Transverse colon (tissue), 3 donors: ENCODE results near the gene OGFR.

Experiments
- EP300 ChIP-seq: sonication (generic); formaldehyde crosslinking; IDR thresholded peaks from one replicate; pipeline ENCODE4 v1.6.1; 2017; ENCODE audit warnings: antibody characterized with exemption, low read depth
- POLR2A ChIP-seq: fragments of 450-650 bp; IDR thresholded peaks from one replicate; pipeline ENCODE4 v1.6.1; 2016; ENCODE audit warnings: antibody characterized with exemption, mild to moderate bottlenecking, moderate library complexity
- TF ChIP-seq, protein P1 (sequence below), 5 experiments: fragments of 200-600 bp in 3 of 5; fragments of 450-650 bp in 2 of 5; sonication (generic) in 3 of 5; IDR thresholded peaks; 1 replicate in 2 of 5; 2 replicates in 3 of 5; pipeline ENCODE4 v1.5.1; 2016 to 2017; ENCODE audit warnings: antibody characterized with exemption in 5 of 5, inconsistent platforms in 3 of 5, mild to moderate bottlenecking in 2 of 5, moderate library complexity in 1 of 5

DNA sequence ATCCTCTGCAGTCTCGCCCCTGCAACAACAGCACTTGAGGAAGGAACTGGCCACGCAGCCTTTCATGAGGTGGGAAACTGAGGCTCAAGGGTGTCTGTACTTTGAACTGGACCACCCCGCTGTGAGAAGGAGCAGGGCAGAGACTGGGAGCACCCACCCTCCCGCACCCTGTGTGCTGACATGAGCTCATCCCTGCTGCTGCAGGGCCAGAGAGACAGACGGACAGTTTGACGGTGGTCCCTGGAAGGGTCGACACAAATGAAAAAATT lies 25.3 kb upstream of the OGFR start:
- TF ChIP-seq POLR2A (no peak), EP300 (no peak)
- TF ChIP-seq, protein P1, sequence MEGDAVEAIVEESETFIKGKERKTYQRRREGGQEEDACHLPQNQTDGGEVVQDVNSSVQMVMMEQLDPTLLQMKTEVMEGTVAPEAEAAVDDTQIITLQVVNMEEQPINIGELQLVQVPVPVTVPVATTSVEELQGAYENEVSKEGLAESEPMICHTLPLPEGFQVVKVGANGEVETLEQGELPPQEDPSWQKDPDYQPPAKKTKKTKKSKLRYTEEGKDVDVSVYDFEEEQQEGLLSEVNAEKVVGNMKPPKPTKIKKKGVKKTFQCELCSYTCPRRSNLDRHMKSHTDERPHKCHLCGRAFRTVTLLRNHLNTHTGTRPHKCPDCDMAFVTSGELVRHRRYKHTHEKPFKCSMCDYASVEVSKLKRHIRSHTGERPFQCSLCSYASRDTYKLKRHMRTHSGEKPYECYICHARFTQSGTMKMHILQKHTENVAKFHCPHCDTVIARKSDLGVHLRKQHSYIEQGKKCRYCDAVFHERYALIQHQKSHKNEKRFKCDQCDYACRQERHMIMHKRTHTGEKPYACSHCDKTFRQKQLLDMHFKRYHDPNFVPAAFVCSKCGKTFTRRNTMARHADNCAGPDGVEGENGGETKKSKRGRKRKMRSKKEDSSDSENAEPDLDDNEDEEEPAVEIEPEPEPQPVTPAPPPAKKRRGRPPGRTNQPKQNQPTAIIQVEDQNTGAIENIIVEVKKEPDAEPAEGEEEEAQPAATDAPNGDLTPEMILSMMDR (IDR thresholded peaks at IDR 0.05), result no peak
